NCI-H128 (cell line): Measurements from ENCODE around the gene CCNK.

Experiments used
- DNase-seq: peaks from one replicate; lab custom pipeline; 2025; ENCODE audit not compliant: unreplicated experiment; lab: John Stamatoyannopoulos, UW

CCNK gene

GRCh38 chr14:99532310-99532709 lies 51.1 kb downstream of the CCNK start:
- no peak for DNase-seq

- DNase-seq: no peak
Measured at GRCh38 chr14:99534333-99534732, 53.1 kb downstream of the CCNK start.

GRCh38 chr14:99534863-99535262 lies 53.7 kb downstream of the CCNK start:
- DNase-seq: no peak

GRCh38 chr14:99535448-99535847 lies 54.2 kb downstream of the CCNK start:
- DNase-seq: no peak

GRCh38 chr14:99535908-99536778 lies 54.9 kb downstream of the CCNK start:
- no peak for DNase-seq

- no peak for DNase-seq
Measured at GRCh38 chr14:99537399-99537798, 56.2 kb downstream of the CCNK start.

GRCh38 chr14:99538275-99538674 lies 57.1 kb downstream of the CCNK start:
- DNase-seq: no peak

- no peak for DNase-seq
Measured at GRCh38 chr14:99538733-99539132, 57.5 kb downstream of the CCNK start.

GRCh38 chr14:99539491-99539890 lies 58.3 kb downstream of the CCNK start:
- no peak for DNase-seq

- no peak for DNase-seq
Measured at GRCh38 chr14:99540196-99541032, 59.2 kb downstream of the CCNK start.

GRCh38 chr14:99541211-99541610 lies 60.0 kb downstream of the CCNK start:
- DNase-seq: no peak

- DNase-seq: no peak
Measured at GRCh38 chr14:99541677-99542470, 60.7 kb downstream of the CCNK start.

- DNase-seq: no peak
Measured at GRCh38 chr14:99542566-99542965, 61.4 kb downstream of the CCNK start.

GRCh38 chr14:99543370-99543769 lies 62.2 kb downstream of the CCNK start:
- no peak for DNase-seq

GRCh38 chr14:99543985-99544384 lies 62.8 kb downstream of the CCNK start:
- DNase-seq: no peak

- no peak for DNase-seq
Measured at GRCh38 chr14:99544991-99545390, 63.8 kb downstream of the CCNK start.

GRCh38 chr14:99545586-99545985 lies 64.4 kb downstream of the CCNK start:
- no peak for DNase-seq

- peak; percentile 15 for DNase-seq
Measured at GRCh38 chr14:99546234-99546879, 65.1 kb downstream of the CCNK start.

- DNase-seq: peak; percentile 41
Measured at GRCh38 chr14:99548255-99548654, 67.0 kb downstream of the CCNK start.

- DNase-seq: no peak
Measured at GRCh38 chr14:99548871-99549515, 67.8 kb downstream of the CCNK start.
